Stimulated activated CD8-positive, alpha-beta memory T cell treated with anti-CD3 and anti-CD28 coated beads, Interleukin-12 subunit alpha, Interleukin-12 subunit beta, amount 100 ng/mL, for 1 hour (primary cell): Measurements from ENCODE around the gene CDH13.

Experiments
- DNase-seq: peaks from one replicate; pipeline ENCODE4 v3.0.0-alpha.2; 2020; ENCODE audit warnings: low read depth

Gene CDH13

GRCh38 chr16:82626791-82627261, at the start of gene CDH13:
TSS of gene CDH13 (plus strand) at chr16:82626969.
- DNase-seq, result no peak

DNA sequence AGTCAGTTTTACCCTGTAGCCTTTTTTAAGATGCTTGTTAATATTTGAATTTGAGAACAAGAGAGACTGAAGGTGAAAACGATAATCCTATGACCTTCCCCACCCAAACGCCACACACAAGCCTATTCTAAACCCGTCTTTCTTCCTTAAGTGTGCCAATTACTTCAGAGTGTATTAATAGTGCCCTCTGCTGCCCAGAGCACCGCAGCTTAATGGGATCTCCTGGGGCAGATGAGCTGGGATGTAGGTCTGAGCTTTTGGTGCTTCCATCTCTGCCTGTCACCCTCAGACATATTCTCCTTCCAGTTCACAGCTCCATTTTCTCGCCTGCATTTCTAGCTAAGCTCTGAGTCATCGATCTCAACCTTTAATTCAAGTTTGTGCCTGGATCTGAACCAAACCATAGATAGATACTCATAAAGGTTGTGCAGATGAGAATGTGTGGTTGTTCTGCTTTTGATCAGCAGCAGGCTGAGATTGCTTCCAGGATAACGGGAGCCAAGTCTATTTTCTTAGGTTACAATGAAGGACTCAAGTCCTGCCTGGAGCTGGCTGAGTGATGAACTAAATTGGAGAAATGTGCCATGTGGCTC, 46.4 kb upstream of the CDH13 start:
- no peak for DNase-seq

DNA sequence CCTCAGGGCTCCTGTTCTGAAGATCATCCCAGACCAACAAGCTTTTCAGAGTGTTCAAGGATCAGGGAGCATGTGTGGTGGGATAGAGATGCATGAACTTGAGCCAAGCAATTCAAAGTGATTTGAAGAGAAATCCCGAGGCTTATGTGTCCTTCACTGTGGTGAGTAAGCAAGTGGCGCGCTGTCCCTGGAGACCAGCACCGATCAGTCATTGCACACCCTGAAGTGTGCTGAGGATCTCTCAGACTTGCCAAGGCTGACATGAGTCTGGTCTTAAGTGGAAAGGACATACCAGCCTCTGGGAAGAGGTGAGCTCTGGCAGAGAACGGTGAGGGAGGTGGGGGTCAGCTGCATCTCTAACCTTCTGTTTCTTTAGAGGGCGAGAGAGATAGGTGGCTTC, 43.8 kb upstream of the CDH13 start:
- DNase-seq, result no peak

- DNase-seq, result no peak
Measured at GRCh38 chr16:82583422-82583821, 43.3 kb upstream of the CDH13 start.

GRCh38 chr16:82584553-82585152, 42.1 kb upstream of the CDH13 start:
- no peak for DNase-seq

DNA sequence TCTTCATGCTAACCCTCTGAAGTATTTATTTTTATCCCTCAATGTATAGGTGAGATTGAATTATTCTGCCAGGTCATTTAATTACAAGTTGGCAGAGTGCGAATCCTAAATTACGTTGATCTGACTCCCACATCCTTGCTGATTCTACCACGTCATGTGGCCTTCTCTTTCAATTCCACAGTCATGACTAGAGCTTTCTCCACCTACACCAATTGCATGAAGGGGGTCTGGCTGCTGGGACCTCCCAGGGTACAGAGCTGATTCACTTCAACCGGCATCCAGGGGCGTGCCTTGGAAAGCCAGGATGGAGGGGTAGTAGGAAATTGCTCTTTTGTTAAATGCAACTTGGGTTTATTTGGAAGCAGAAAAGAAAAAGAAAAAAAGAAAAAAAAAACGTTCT, 41.1 kb upstream of the CDH13 start:
- no peak for DNase-seq

DNA sequence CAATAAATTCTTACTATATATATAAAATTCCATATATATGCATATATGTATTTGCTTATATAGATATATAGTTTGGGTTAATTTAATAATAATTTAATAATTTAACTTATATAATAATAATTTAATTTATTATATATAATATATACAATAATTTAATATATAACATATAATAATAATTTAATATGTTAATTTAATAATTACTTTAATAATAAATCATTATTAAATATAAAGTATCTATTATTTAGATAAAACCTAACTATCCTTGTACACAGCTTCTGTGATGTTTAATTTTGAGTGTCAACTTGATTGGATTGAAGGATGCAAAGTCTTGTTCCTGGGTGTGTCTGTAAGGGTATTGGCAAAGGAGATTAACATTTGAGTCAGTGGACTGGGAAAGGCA, 40.6 kb upstream of the CDH13 start:
- no peak for DNase-seq

DNA sequence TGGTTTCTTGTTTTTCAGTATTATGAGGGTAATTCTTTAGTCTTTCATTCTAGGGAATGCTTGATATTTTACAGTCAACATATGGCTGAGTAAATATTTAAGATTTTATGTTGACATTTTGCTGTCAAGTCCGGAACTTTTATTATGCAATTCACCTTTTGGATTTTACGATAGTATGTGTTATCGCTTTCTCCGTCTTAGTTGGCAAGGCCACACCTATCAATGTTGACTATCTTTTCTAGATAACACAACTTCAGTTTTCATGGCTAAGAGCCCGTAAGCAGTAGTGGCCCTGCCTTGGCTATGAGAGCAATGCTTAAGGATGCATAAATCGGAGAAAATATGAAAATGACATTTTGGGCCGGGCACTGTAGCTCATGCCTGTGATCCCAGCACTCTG, 39.5 kb upstream of the CDH13 start:
- DNase-seq, result no peak

DNA sequence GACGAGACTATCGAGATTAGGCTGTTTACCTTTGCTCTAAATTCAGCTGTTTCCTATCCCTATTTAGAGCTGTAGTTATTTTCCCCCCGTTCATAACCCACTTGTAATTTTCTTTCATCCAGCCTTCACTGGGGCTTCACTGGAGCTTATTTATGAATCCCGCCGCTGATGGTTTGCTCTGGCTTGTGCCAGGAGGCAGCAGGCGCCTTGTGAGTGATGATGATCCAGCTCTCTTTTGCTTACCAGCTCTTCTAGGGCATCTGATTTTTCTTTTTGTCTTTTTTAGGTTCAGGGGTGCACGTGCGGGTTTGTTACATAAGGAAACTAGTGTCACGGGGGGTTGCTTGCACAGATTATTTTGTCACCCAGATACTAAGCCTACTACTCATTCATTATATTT, 37.4 kb upstream of the CDH13 start:
- no peak for DNase-seq

DNA sequence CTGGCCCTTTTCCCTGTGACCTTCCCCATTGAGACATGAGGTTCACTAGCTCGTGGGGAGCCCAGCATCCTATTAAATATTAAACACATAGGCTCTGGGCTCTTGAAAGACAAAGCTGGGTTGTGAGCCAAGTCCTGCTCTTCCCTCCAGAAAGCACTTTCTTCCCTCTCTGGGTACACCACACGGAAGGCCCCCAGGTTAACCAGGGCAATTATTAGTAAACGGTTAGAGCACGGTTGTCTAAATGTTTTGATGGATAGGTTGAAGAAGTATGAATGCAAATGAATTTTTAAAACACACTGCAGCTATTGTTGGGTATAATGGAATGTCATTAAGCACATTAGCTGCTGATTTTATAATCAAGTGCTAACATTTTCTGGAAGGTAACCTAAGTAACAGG, 32.7 kb upstream of the CDH13 start:
- no peak for DNase-seq

DNA sequence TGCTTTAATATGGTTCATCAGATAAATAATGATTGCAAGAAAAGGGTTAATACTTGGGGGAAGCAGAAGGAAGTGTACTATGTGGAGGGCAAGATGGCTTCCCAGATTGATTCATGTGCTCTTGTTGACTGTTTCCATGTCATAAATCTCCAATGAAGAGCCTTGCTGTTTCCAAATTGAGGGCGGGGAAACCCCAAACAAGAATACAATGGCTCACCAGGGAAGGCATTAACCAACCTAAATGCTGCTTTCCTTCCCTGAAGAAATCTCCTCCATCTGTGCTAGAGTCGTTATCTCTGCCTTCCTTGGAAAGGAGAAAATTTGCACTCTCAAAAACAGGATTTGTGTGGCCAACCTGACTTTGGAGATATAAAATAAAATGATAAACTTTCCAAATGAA, 28.0 kb upstream of the CDH13 start:
- DNase-seq, result no peak

DNA sequence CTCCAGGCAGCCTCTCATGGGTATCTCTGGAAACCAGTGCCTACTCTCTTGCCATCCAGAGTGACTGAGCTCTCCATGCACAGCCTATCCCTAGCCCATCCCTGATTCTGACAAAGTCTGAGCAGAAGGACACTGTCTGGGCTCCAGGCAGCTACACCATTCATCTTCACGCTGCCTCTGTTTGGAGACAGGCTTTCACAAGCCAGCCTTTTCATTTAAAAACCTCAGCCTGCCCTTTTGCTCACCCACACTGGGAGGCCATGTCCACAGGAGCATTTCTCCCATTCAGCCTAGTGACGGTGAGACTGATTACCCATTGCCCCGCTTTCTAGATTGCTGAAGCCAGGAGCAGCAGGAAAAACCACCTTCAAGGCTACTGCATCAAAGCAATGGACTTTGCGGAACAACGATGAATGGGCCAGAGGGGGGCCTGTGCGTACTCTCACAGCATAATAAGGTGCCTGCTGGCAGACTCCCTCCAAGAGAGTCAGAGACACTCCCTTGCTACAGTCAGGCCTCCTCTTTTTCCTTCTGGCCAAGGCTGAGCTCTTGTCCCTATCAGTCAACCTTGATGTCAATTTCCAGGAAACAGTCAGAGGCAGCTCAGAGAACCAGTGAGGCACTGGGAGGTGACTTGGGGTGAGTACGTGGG, 24.7 kb upstream of the CDH13 start:
- no peak for DNase-seq

GRCh38 chr16:82603784-82604411, 22.9 kb upstream of the CDH13 start:
- DNase-seq, result no peak

- DNase-seq, result no peak
Measured at GRCh38 chr16:82605076-82605475, 21.7 kb upstream of the CDH13 start.

GRCh38 chr16:82605863-82606620, 20.7 kb upstream of the CDH13 start:
- DNase-seq, result no peak

- no peak for DNase-seq
Measured at GRCh38 chr16:82609140-82609539, 17.6 kb upstream of the CDH13 start.

GRCh38 chr16:82612263-82612662, 14.5 kb upstream of the CDH13 start:
- DNase-seq, result no peak

GRCh38 chr16:82616356-82616755, 10.4 kb upstream of the CDH13 start:
- no peak for DNase-seq

DNA sequence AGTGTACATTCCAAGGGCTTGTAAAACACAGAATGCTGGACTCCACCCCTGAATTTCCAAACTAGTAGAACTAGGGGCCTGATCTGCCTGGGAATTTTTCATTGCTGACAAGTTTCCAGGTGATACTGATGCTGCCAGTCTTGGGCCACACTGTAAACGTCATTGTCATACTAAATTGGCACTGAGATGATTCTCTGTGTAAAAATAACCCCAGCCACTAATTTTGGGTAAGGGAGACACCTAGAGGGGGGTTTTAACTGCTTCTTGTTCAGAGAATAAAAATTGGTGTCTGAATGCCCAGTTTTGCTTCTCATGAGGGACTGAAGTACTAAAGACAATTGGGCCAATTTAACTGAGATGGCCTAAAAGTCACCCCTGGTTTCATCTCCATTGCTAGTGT, 5.0 kb upstream of the CDH13 start:
- DNase-seq, result no peak

GRCh38 chr16:82623241-82623640, 3.5 kb upstream of the CDH13 start:
- no peak for DNase-seq

GRCh38 chr16:82625066-82625968, 1.5 kb upstream of the CDH13 start:
- no peak for DNase-seq

DNA sequence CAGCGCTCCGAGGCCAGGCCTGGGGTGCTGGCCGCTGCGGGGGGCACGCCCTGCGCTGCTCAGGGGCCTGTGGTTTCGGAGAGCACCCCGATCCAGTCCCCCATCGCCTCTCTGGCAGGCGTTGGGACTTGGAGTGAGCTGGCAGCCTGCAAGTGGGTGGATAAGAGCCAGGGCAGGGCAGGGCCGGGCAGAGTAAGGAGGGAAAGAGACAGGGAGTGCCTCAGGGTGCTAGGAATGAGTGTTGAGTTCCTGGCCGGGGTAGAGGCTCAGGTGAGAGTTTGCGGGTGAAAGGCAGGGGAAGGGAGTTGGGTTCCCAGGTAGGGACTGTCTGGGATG, 1.3 kb downstream of the CDH13 start:
- DNase-seq, result no peak
